ENCODE measurements around the gene OGDH.

The OGDH gene

DNA sequence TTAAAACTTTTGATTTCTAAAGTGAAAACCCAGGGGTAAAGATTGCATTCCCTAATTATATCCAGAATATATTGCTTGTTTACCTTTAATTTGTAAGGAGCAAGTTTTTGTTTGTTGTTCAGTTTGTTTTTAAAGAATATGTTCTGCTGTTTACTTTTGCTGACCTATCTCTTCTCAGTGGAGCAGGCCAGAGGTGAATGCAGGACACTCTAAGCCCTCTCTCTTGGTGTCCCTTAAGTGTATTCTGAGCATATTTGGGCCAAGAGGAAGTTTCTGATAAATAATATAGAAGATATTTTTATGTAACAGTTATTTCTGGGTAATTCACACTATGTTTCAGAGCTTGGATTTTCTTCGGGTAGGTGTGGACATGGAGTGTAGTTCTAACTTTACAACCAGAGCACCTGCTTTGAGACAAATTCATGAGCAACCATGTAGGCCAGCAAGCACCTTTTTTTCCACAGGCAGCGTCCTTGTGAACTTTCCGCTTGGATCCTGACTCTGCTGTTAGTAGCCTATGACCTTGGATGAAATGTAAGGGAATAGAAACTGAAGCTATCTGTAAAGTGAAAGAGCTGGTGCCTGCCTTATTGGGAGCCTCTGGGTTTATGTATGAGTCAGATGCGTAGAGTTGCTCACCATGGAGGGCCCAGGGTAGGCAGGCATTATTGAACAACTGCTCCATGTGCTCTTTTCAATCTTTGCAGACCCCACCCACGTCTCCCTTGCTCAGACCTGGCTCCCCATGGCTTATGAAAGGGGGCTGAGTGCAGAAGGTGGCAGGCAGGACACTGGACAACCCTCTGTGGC is 16.1 kb downstream of the OGDH start:
- peak overlapping the region; percentile 73 for H3K27ac ChIP-seq
- TF ChIP-seq, protein P1, sequence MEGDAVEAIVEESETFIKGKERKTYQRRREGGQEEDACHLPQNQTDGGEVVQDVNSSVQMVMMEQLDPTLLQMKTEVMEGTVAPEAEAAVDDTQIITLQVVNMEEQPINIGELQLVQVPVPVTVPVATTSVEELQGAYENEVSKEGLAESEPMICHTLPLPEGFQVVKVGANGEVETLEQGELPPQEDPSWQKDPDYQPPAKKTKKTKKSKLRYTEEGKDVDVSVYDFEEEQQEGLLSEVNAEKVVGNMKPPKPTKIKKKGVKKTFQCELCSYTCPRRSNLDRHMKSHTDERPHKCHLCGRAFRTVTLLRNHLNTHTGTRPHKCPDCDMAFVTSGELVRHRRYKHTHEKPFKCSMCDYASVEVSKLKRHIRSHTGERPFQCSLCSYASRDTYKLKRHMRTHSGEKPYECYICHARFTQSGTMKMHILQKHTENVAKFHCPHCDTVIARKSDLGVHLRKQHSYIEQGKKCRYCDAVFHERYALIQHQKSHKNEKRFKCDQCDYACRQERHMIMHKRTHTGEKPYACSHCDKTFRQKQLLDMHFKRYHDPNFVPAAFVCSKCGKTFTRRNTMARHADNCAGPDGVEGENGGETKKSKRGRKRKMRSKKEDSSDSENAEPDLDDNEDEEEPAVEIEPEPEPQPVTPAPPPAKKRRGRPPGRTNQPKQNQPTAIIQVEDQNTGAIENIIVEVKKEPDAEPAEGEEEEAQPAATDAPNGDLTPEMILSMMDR (conservative IDR thresholded peaks at IDR 0.05): no peak
- TF ChIP-seq ZFX (IDR thresholded peaks at IDR 0.05): no peak

DNA sequence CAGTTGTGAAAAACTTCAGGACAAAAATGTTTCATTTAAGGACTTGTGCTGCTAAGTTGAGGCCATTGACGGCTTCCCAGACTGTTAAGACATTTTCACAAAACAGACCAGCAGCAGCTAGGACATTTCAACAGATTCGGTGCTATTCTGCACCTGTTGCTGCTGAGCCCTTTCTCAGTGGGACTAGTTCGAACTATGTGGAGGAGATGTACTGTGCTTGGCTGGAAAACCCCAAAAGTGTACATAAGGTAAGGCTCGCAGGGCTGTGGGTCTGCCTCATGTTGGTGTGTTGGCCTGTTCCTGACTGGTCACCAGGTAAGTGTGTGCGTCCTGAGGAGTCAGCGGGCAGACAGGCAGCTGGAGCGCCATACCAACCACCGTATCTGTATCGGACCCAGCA is 17.9 kb downstream of the OGDH start:
- no peak overlapping the region; the same call in 1 of the 2 replicates for H3K27ac ChIP-seq
- no peak for TF ChIP-seq ZFX (IDR thresholded peaks at IDR 0.05)
- TF ChIP-seq, protein P1 (conservative IDR thresholded peaks at IDR 0.05): no peak

DNA sequence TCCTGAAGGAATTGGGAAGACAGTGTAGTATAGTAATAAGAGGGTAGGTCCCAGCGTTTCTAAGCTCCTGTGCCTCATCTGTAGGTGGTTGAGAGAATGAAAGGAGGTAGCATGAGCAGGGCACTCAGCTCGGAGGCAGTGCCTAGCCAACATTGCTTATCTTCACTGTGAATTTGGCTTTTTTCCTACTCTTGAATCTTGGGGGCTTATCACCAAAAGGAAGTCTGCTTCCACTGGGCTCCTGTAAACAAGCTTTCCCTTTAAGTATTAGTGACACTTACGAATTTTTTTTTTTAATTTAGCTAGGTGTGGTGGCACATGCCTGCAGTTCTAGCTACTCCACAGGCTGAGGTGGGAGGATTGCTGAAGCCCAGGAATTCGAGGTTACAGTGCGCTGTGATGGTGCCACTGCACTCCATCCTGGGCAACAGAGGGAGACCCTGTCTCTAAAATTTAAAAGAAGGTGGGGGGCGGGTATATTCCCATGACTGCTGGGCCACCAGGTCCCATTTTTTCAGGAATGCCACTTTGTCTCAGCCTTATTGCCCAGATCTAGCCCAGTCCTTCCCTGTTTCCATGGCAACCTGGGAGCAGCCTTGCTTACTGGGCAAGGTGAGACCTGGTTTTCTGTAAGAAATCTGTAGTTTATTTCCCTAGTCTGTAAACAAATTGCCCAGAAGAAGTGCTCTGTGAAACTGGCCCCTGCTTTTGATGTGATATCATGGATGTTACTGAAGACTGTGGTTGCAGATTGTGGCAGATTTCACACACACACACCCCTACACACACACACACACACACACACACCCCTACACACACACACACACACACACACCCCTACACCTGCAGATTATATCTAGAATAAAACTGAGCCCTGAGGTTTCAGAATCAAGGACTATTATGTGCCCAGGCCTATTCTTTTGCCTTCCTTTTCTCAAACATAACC is 19.4 kb downstream of the OGDH start:
- no peak overlapping the region for H3K27ac ChIP-seq
- no peak for TF ChIP-seq ZFX (IDR thresholded peaks at IDR 0.05)

DNA sequence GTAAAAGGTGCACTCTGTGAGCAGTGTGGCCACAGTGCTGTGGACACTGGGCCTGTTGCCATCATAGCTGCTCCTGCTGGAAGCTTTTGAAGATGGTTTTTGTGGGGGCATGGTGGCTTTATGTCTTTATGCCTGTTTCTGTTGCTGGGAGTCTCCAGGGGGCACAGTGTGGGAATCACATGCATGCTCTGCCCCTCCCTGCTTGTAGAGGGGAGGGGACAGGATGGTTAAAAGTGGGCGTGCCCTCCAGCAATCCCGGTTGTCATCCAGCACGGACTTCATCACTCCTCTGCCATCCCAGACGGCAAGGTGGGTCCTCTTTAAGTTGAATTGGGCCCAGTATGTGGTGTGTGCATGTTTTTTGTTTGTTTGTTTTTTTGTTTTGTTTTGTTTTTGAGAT is 20.2 kb downstream of the OGDH start:
- TF ChIP-seq, protein P1 (conservative IDR thresholded peaks at IDR 0.05): no peak
- no peak for TF ChIP-seq ZFX (IDR thresholded peaks at IDR 0.05)
- no peak overlapping the region for H3K27ac ChIP-seq

DNA sequence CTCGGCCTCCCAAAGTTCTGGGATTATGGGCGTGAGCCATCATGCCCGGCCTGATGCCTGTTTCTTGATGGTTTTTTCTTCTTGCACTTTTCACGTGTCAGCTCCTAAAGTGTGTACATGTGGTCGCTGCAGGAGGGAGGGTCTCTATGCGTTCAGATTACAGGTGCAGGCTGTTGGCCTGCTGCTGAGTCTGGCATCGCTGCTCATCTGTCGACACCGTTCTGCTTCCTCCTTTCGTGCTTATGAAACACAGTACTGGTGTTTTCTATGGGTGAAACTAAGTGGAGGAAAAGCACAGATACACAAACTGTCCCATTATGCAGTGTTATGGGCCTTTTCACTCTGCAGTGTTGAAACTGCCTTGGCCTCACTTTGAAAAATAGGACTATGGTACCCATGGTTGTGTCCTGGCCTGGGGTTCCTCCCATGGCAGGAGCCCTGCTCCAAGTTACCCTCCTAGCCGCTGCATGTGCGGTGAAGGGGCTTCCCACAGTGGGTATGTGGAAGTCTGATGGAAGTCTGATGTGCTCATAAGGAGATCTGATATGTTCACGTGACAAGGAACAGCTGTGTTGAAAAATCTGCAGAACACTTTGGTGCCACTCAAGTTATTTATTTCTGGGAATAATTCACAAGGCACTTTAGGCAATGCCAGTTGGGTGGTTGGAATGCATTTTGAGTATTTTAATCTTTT is 23.5 kb downstream of the OGDH start:
- TF ChIP-seq, protein P1 (conservative IDR thresholded peaks at IDR 0.05): no peak
- no peak for TF ChIP-seq ZFX (IDR thresholded peaks at IDR 0.05)
- no peak overlapping the region for H3K27ac ChIP-seq

DNA sequence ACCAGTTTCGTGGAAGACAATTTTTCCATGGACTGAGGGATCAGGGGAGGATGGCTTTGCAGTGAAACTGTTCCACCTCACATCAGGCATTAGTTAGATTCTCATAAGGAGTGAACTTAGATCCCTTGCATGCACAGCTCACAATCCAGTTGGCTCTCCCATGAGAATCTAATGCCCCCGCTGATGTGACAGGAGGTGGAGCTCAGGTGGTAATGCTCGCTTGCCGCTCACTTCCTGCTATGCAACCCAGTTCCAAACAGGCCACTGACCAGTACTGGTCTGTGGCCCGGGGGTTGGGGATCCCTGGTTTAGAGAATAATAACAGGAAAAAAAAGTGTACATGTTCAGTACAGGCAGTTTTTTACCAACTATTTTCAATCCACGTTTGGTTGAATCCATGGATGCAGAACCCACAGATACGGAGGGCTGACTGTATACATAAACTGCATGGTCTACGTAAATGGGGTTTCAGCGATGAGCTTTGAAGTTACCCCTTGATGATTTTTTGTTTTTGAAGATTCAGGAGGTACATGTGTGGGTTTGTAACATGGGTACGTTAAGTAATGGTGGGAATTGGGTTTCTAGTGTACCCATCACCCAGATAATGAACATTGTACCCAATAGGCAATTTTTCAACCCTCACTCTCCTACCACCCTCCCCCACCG is 24.5 kb downstream of the OGDH start:
- H3K27ac ChIP-seq: 0 out of 2 replicates have a peak overlapping the region, but pooled peaks have one; percentile 5
- TF ChIP-seq ZFX (IDR thresholded peaks at IDR 0.05): no peak
- TF ChIP-seq, protein P1 (conservative IDR thresholded peaks at IDR 0.05): no peak
